Brain pericyte (primary cell): Measurements from ENCODE around the gene NT5C3A.
"Not testable (repeated sequence)": the region's sequence is repeated elsewhere in the genome, so short reads cannot be mapped to it uniquely, and the experiment has no call there.

Source experiments
- DNase-seq: peaks from one replicate; pipeline ENCODE4 v3.0.0-alpha.2; 2012; ENCODE audit warnings: low read depth, low spot score

The NT5C3A gene

GRCh38 chr7:33062023-33062781 is at the start of gene NT5C3A:
Gene NT5C3A (minus strand): TSS chr7:33062776. CDS start chr7:33062705, 71 bp downstream.
- no peak for DNase-seq

GRCh38 chr7:33111614-33112013 is 49.0 kb upstream of the NT5C3A start:
- no peak for DNase-seq

GRCh38 chr7:33109758-33110238 is 47.2 kb upstream of the NT5C3A start:
- DNase-seq, result no peak

- no peak for DNase-seq
These were observed 46.6 kb upstream of the NT5C3A start, which contains the start of gene RP9 for GRCh38 chr7:33109005-33109757. Gene RP9 (minus strand): TSS chr7:33109404. CDS start chr7:33109372, 32 bp downstream.

GRCh38 chr7:33108554-33109004 is 46.0 kb upstream of the NT5C3A start:
- no peak for DNase-seq

GRCh38 chr7:33107136-33108066 is 44.8 kb upstream of the NT5C3A start:
- no peak for DNase-seq

- DNase-seq, result no peak
These were observed 39.3 kb upstream of the NT5C3A start for GRCh38 chr7:33101906-33102305.

GRCh38 chr7:33100770-33101169 is 38.2 kb upstream of the NT5C3A start:
- no peak for DNase-seq

GRCh38 chr7:33099154-33099940 is 36.8 kb upstream of the NT5C3A start:
- DNase-seq, result no peak

- not testable (repeated sequence) for DNase-seq
These were observed 32.2 kb upstream of the NT5C3A start for GRCh38 chr7:33094745-33095275.

- DNase-seq, result no peak
These were observed 30.7 kb upstream of the NT5C3A start for GRCh38 chr7:33093266-33093665.

- no peak for DNase-seq
These were observed 29.1 kb upstream of the NT5C3A start for GRCh38 chr7:33091641-33092191.

GRCh38 chr7:33091111-33091531 is 28.5 kb upstream of the NT5C3A start:
- DNase-seq, result no peak

- DNase-seq, result no peak
These were observed 26.6 kb upstream of the NT5C3A start for GRCh38 chr7:33089142-33089541.

GRCh38 chr7:33087858-33088257 is 25.3 kb upstream of the NT5C3A start:
- no peak for DNase-seq

- DNase-seq, result no peak
These were observed 24.8 kb upstream of the NT5C3A start for GRCh38 chr7:33087356-33087755.

GRCh38 chr7:33079763-33080690 is 17.5 kb upstream of the NT5C3A start:
- no peak for DNase-seq

- DNase-seq, result no peak
These were observed 16.5 kb upstream of the NT5C3A start for GRCh38 chr7:33079096-33079495.

- no peak for DNase-seq
These were observed 14.2 kb upstream of the NT5C3A start for GRCh38 chr7:33076737-33077136.
